ENCODE results near the gene EPN1. TPM values are rescaled to one million over a fixed set of nuclear protein-coding genes. Genes with fewer than 3 reads are reported as not detected.

The EPN1 gene
- total and polyA plus RNA-seq, 2 of the 13 experiments (the other 11 are each of a cell fraction or from before 2014, with no cell fraction given), result 28.9 to 31.7 TPM

DNA sequence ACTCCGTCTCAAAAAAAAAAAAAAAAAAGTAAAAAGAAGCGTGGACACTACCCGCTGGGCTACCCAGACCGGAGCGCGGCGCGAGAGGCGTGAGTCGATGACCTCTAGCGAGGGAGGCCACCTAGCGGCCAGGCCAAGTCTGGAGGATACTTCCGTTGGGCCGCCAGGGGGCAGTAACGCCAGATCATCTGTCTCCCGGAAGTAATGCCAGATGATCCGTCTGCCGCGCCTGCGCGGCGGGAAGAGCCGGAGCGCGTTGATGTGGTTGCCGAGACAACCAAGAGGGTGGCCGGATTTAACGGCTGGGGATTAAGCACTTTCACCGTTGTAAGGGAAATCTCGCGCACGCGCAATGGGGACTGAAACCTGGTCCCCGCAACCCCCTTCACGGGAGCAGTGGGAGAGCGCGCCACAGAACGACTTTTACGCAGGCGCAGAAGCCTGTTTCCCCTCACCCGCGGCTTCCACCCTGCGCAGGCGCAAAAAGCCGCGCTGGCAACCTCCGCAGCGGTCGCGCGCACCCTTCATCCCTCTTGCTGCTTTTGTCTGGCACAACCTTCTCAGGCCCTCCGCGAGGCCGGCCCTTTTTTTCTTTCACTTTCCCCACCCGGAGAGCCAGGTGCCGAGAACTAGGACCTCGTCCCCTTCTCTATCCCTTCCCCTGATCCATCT lies 21.2 kb upstream of the EPN1 start (continued):
- TF ChIP-seq, protein P1, sequence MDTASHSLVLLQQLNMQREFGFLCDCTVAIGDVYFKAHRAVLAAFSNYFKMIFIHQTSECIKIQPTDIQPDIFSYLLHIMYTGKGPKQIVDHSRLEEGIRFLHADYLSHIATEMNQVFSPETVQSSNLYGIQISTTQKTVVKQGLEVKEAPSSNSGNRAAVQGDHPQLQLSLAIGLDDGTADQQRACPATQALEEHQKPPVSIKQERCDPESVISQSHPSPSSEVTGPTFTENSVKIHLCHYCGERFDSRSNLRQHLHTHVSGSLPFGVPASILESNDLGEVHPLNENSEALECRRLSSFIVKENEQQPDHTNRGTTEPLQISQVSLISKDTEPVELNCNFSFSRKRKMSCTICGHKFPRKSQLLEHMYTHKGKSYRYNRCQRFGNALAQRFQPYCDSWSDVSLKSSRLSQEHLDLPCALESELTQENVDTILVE (CRISPR knock-in tag; IDR thresholded peaks at IDR 0.05), result peak; percentile 90
- no peak for TF ChIP-seq KDM6A (CRISPR knock-in tag; IDR thresholded peaks at IDR 0.05; ENCODE audit: low read depth)
- TF ChIP-seq ZNF776 (CRISPR knock-in tag; IDR thresholded peaks at IDR 0.05), result no peak
- peak; percentile 93 for TF ChIP-seq RBM22 (optimal IDR thresholded peaks at IDR 0.05; ENCODE audit: low read length)
- TF ChIP-seq ZNF260 (CRISPR knock-in tag; IDR thresholded peaks at IDR 0.05; ENCODE audit: borderline replicate concordance, low read depth), result no peak
- TF ChIP-seq ZNF329 (CRISPR knock-in tag; IDR thresholded peaks at IDR 0.05; ENCODE audit: low read depth), result no peak
- TF ChIP-seq STAT6 (CRISPR knock-in tag; IDR thresholded peaks at IDR 0.05; ENCODE audit: borderline replicate concordance), result no peak
- peak; percentile 56; the same call in 1 of the 2 replicates for TF ChIP-seq AHDC1 (CRISPR knock-in tag; IDR thresholded peaks at IDR 0.05; ENCODE audit: borderline replicate concordance)
- peak; percentile 79 for TF ChIP-seq RAD21 (CRISPR knock-in tag; IDR thresholded peaks at IDR 0.05)
- no peak for TF ChIP-seq ZNF609 (CRISPR knock-in tag; IDR thresholded peaks at IDR 0.05; ENCODE audit: borderline replicate concordance)
- TF ChIP-seq SETDB1 (CRISPR knock-in tag; IDR thresholded peaks at IDR 0.05; ENCODE audit: borderline replicate concordance), result no peak
